ENCODE measurements around the gene L3MBTL4.

The L3MBTL4 gene

DNA sequence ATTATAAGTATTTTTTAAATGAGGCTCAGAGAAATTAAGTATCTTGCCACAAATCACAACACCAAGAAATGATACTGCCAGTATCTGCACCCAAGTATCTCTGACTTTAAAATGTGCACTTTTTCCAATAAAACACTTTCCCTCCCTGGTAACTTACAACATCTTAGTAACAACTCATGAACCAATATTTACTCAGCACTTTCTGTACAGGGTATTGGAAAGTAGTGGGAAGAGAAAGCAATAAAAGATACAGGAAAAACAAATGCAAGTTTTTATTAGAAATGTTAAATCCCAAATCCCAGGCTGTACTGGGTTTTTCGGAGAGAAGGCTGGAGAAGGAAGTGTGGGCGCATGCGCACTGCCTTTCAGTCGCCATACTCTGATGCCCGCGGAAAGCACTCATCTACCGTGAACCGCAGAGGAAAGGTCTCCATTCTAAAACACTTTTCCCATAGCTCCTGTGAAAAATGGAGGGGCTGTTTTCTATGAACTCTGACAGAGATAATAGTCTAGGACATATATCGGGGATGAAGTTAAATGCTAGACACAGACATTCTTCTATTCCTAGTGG is 52.1 kb downstream of the L3MBTL4 start:
- no peak for DNase-seq

DNA sequence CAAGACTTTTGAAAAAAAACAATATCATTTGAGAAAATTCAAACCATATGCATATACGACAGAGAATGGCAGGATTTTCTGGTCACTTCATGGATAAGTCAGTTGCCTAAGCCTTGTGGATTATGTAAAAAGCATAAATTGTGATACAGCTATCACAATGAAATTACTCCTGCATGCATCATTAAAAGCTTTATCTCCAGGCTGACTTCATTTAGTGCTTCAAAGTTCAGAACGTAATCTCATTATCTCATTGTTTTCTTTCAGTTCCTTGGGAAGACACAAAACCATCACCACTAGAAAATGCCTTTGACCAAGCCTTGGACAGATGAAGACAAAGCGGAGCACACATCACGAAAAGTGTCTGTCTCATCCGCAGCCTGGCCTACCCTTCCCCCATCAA is 57.0 kb downstream of the L3MBTL4 start:
- DNase-seq: no peak

DNA sequence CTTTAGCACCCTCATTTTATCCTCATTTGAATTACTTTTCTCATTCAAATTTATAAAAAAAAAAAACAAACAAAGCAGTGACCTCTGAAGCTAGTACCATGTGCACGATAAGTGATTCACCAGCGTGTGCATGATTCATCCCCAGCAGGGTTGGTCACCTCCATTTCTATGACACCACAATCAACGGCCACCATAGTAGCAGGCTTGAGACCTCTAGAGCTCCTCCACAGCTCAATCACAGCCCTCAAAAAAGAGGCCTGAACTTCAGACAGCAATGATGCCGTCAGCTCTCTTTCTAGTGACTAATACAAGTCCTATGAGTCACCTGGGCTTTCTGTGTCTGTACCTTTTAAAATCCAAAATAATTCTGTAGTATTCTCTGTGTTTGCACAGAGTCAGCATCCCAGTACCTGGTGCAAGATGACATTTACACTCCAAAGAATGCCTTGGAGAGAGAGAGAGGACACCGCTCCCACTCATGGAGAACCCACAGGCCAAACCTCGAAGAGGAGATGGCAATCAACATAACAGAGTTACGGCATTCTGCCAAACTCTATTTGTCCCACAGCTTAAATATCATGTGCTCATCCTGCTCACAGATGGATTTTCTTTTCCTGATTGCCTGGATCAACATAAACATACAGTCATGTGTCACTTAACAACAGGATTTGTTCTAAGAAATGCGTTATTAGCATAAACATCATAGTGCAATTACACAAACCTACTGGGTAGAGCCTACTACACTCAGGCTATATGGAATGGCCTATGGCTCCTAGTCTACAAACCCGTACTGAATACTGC is 58.7 kb downstream of the L3MBTL4 start:
- DNase-seq: no peak

DNA sequence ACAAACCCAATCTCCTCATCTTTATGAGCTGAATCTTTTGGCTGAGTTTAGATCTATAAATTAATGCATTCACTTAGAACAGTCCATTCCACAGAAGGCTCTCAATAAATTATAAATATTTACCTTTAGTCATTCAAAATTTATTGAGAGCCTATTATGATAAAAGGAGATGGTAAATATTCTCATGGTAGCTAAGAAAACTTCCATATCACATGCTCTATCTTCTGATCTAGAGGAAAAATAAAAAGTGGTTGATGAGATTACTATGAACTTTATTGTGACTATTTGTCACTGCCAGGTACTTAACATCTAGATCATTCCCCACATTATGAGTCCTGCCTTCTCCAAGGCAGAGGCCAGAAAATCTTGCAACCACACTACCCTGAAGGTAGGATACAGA is 62.4 kb downstream of the L3MBTL4 start:
- no peak for DNase-seq

DNA sequence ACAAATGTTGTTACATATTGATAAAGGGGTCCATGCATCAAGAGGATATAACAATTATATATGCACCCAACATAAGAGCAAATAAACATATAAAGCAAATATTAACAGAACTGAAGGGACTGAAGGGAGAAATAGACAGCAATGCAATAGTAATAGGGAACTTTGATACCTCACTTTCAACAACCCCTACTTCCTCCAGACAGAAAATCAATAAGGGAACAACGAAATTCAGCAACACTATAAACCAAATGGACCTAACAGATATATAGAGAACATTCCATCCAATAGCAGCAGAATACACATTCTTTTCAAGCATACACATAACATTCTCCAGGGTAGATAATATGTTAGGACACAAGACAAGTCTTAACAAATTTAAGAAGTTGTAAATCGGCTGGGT is 71.7 kb downstream of the L3MBTL4 start:
- DNase-seq: no peak

DNA sequence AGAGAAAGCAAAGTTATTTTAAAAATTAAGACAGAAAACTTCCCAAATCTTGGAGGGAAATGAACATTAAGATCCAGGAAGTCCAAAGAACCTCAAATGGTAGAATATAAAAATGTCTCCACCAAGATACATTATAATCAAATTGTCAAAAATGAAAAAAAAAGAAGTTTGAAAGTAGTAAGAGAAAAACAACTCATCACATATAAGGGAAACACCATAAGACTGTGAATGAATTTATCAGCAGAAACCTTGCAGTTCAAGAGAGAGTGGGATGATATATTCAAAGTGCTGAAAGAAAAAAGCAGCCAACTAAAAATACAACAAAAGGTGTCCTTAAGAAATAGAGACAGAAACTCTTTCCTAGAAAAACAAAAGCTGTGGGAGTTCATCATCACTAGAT is 73.0 kb downstream of the L3MBTL4 start:
- no peak for DNase-seq

DNA sequence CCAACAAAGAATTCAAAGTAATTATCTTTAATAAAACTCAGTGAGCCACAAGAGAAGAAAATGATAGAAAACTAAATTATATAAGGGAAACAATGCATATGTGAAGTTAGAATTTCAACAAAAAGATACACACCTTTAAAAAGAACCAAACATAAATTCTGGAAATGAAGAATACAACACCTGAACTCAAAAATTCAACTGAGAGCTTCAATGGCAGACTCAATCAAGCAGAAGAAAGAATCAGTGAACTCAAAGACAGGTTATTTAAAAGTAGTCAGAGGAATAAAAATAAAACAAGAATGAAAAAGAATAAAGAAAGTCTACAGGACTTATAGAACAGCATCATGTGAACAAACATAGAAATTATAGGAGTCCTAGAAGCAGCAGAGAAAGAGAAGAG is 73.4 kb downstream of the L3MBTL4 start:
- DNase-seq: no peak

DNA sequence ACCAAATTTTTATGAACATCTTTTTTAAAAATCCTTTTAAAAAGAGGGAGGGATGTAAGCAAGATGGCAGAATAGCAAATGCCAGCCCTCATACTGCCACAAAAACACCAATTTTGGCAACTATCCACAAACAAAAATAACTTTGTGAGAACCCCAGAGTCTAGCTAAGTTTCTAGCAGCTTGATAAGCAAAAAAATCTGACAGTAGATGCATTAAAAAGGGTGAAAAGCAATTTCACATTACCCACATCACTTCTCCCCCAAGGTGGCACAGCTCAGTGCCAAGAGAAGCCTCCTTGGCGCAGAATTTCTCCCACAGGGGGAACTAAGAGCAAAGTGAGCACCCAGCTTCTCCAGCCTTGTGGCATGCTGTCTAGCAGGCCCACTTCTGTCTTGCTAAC is 74.6 kb downstream of the L3MBTL4 start:
- DNase-seq: no peak

DNA sequence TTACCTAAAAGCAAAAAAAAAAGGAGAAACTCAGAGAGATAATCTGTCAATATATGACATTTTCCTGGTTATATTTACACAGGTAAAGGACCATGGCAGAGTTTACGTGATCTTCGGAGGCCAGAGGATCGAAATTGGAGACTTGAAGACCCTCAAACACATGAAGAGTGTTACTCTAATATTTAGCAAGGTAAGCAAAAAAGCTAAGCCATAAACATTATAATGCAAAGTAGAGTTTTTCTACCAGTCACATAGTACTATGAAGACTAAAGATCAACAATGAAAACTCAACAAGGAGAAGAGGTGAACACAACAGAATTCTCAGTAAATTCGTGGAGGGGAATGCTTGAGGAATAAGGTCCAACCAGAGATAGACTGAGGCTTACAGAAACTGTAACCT is 78.5 kb downstream of the L3MBTL4 start:
- no peak for DNase-seq

DNA sequence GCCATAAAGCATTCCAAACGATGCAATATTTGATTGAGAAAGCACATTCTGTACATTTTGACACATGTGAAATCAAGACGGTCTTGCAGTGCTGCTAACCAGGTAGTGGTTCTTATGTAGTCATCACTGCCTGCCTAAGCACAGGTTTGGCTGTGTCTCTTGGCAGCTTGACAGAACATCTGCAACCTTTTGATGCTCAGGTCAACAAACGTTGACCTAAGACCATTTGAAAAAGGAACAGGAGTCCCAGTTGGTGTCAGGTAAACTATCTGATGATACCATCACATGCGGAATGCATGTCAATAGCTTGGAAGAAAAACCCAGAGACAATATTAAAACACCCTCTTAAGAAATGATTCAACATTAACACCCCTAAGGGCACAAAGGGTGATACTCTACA is 80.7 kb downstream of the L3MBTL4 start:
- no peak for DNase-seq

DNA sequence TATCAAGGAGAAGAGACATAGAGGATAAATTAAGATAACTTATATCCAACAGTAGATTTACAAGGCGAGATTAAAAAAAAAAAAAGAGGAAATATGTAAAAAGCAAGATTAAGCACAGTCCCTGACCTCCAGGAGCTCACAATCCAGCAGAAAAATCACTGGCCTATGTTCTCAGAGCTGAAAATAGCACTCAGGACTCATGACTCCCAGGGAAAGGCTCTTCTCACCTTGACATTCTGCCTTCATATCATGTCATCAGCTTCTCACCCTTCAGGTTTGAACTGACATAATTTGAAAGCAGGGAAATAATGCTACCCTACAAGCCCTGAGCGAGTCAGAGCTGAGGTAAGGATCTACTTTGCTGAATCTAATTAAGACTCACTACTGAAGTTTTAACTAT is 82.8 kb downstream of the L3MBTL4 start:
- no peak for DNase-seq

DNA sequence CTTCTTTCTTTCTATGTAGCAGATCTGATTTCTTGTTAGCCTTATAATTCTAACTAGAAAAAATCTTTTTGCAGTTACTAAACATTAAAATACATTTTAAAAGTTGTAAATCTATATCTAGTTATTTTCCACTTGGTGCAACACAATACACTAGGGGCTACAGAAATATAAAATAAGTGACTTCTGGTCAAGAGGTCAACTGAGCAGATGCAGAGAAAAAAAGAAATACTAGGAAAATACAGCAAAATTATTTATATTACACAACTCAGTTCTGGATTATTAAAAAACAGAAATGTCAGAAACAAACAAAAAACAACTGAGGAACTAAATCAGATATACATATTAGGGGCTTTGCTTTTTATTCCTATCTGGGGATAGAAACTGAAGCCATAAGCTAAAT is 83.9 kb downstream of the L3MBTL4 start:
- DNase-seq: no peak

DNA sequence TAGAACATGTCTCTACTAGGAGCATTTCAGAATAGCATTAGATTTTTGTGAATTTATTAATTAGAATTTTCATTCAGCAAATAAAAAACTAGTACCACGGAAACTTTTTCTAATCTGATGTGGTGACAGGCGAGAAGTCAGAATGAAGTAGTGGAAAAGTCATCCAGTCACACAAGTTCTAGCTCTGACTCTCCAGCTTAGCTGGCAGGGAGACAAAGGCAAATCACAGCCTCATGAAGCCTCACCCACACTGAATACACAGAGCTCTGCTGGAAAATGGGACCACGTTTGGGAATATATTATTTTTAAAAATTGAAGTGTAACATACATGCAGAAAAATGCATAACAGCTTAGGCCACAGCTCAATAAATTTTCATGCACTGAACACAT is 86.1 kb downstream of the L3MBTL4 start:
- no peak for DNase-seq

DNA sequence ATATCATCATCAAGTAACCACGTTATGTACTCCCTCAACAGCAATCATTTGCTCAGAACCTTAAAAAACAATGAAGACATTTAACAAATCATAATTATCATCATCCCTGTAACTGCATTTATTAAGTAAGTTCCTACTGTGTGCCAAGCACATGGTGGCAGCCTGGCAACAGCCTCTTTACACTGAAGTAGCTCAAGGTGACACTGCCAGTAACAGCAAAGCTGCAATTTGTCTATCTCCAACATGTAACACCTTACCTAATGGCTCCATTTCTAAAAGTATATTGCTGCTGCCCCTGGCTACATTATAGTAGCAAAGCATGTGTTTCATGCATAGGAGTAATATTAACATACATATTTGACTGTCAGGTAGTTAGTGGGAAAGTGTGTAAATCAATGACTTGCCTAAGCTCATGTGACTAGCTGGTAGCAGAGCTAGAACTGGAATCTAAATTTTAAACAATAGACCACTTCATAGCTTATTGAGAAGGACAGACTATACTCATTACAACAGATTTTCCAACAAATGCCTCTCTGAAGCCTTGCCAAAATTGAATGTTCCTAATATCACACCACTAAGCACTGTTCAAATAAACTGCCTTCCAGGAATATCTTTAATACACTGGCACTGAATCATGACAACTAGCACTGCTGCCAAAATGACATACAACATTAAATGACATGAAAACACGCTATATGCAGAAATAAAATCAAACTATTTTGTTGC is 86.7 kb downstream of the L3MBTL4 start:
- DNase-seq: no peak

DNA sequence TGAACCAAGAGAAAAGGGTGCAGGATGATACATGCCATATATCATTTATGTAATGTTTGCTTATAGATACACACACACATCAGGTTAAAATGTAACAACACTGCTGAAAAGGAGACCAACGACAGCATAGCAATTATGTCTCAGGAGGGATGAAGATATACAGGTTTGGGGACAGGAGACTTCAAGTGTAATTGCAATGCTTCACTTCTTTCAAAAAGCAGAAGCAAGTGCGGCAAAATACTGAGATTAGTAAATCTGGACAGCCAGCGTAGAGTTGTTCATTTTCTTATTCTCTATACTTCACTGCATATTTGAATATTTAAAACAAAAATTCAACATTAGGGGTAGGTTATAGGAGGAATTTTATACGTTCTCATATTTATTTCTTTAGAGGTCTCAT is 87.2 kb downstream of the L3MBTL4 start:
- no peak for DNase-seq

DNA sequence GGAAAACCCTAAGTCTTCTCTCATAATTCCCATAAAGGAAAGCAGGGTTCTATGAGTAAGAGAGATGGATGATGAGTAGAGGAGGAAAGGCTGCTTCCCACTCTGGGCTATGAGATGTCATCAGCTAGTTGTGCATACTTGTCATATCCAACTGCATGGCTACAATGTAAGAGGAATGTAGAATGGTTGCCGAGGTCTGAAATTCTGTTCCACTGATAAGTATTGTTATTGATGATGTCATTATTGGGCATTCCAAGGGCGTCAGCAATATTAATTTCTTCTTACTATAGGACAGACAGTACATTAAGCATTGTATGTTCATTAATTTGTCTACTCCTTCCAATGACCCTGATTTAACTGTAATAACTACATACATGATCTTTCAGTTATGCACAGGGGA is 88.1 kb downstream of the L3MBTL4 start:
- DNase-seq: no peak

DNA sequence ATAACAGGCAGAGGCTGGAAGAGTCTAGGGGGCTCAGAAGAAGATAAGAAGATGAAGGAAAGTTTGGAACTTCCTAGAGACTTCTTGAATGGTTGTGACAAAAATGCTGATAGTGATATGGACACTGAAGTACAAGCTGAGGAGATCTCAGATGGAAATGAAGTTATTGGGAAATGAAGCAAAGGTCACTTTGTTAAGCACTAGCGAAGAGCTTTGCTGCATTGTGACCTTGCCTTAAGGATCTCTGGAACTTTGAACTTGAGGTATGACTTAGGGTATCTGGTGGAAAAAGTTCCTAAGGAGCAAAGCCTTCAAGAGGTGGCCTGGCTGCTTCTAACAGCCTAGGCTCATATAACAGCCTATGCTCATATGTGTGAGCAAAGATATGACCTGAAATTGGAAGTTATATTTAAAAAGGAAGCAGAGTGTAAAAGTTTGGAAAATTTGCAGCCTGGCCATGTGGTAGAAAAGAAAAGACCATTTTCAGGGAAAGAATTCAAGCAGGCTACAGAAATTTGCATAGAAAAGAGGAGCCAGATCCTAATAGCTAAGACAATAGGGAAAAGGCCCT is 91.3 kb downstream of the L3MBTL4 start:
- no peak for DNase-seq

DNA sequence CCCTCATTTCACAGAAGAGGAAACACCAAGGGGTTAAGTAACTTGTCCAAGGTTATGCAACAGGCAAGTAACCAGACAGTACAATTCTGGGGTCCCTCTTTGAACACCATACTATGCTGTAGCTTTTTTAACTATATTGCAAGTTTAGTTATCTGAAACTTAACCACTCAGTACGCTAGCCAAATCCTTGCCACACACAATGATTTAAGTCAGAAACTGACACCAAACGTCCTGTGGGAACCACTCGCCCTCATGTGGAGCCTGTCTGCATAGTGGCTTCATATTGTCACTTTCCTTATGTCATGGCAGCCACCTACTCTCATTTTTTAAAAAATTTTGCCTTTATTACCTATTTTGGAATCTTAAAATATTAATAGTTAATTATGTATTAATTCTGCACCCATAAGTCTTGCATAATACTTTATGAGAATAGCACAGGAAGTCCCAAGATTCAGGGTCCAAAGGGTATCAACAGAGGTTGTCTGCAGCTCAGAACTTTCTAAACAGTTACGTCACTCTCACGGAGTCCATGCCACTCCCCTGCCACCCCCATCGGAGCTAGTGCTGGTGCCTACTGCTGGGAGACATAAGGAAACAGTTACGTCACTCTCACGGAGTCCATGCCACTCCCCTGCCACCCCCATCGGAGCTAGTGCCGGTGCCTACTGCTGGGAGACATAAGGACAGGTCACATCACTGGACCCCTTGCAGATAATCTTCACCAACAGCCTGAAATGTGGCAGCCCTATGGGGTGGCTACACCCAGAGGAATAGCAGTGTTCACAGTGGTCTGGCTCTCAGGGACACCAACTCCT is 99.0 kb downstream of the L3MBTL4 start:
- DNase-seq: no peak

DNA sequence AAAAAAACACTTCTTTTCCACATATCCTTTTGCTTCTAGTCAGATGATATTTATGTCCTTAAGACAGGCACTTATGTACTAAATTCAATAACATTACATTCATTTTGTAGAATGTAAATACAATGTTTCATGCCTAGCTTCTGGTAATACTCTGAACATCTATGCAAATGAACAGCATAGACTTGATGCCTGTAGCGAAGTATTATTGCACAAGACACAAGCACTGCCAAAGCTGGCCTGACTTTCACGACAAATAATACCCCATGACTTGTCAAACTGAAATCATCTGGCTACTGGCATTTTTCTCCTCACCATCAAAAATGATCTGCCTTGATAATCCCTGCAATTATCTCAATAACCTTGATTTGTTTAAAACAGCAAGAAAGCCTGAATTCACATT is 101.3 kb downstream of the L3MBTL4 start:
- DNase-seq: no peak

DNA sequence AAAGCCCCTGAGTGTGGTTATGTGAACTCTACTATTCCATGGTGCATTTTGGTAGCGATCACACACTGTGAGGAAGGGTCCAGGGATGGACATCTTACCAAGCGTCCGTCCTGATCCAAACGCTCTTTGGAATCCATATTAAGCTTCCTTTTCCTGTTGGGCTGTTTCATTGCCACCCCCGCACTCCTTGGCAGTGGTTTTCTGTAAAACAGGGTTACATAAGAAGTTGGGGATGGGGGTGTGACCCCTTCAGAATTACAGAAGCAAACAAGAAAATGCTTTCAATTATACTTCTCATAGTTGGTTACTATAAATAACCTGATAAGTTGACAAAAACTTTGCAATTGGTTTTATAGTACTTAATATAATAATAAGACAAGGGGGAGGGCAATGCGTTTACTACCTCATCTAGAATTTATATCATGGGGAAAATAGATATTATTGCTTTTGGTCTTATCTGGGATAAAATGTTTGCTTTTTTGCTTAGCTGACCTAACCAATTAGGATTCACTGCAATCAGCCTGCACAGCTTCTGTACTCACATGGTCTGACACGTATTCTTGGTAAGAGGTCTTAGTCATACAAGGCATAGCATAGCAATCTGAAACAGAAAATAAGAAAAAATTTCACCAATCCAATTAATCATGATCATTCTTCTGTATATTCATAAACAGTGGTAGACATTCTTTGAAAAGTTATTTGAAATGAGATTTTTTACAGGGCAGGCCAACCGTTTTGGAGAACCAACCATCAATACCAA is 103.1 kb downstream of the L3MBTL4 start:
- no peak for DNase-seq

DNA sequence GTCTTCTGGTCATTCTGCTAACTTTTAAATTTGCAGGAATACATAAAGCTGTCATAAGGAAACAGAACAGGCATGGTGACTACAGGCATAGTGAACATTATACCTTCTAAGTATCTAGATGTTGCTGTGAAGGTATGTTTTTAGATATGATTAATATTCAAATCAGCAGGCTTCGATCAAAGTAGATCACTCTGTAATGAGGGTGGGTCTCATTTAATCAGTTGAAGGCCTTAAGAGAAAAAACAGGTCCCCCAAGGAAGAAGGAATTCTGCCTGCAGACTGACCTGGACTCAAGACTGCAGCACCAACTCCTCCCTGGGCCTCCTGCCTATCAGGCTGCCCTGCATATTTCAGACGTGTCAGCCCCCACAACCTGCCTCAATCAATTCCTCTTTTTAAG is 104.0 kb downstream of the L3MBTL4 start:
- no peak for DNase-seq

DNA sequence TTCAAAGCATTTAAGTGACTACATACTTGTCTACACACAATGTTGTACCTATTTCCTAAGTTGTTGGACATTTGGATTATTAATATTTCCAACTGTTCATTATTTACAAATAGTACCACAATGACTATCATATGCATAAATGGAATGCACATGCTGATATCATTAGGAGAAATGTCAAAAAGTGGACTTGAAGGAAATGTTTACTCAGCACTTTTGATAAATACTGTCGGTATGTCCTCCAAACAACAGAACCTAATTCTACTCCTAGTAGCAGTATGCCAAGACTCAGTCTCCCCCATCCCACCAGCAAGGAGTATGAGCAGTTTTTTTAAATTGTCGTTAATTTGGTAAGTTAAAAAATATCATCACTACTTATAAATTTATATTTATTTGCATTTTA is 116.8 kb downstream of the L3MBTL4 start:
- DNase-seq: no peak
